NT2/D1 (cell line): ENCODE results near the gene ATXN1.

Source experiments
- DNase-seq: peaks from one replicate; pipeline ENCODE4 v3.0.0-alpha.2; 2011; ENCODE audit warnings: low read depth, low spot score
- H3K27me3 ChIP-seq: 2 replicates; pipeline ENCODE4 v1.6.0; 2011; ENCODE audit warnings: mild to moderate bottlenecking; ENCODE audit not compliant: insufficient read length, insufficient read depth
- H3K36me3 ChIP-seq: 2 replicates; pipeline ENCODE4 v1.6.1; 2011; ENCODE audit warnings: mild to moderate bottlenecking, low read length, mixed read lengths; ENCODE audit not compliant: insufficient read depth, insufficient read length
- H3K4me1 ChIP-seq: 2 replicates; pipeline ENCODE4 v1.5.1; 2011; ENCODE audit not compliant: insufficient read depth, insufficient read length
- H3K4me3 ChIP-seq: 2 replicates; pipeline ENCODE4 v1.5.1; 2011; ENCODE audit warnings: low read depth; ENCODE audit not compliant: insufficient read length
- H3K9ac ChIP-seq: 2 replicates; pipeline ENCODE4 v1.6.0; 2011; ENCODE audit warnings: low read depth; ENCODE audit not compliant: insufficient read length
- H3K9me3 ChIP-seq: 2 replicates; pipeline ENCODE4 v1.5.1; 2011; ENCODE audit warnings: mild to moderate bottlenecking, low read length; ENCODE audit not compliant: insufficient read depth
- SUZ12 ChIP-seq: IDR thresholded peaks from 2 replicates; pipeline ENCODE4 v1.6.1; 2011; ENCODE audit not compliant: insufficient read length, insufficient read depth; ENCODE audit errors: extremely low read depth
- YY1 ChIP-seq: IDR thresholded peaks from 2 replicates; pipeline ENCODE4 v1.6.1; 2011; ENCODE audit not compliant: insufficient read length, insufficient read depth
- ZNF274 ChIP-seq: IDR thresholded peaks from 2 replicates; pipeline ENCODE4 v1.6.1; 2011; ENCODE audit warnings: mild to moderate bottlenecking, low read depth, low read length

Gene ATXN1

GRCh38 chr6:16562498-16562897 is 198.8 kb downstream of the ATXN1 start:
- TF ChIP-seq ZNF274 (no peak), SUZ12 (no peak), YY1 (no peak)
- no peaks in the 10 kb centered on the region for H3K9me3 ChIP-seq
- H3K4me1 ChIP-seq, result no peaks in the 10 kb centered on the region
- DNase-seq, result no peak
- H3K36me3 ChIP-seq, result no peaks in the 10 kb centered on the region
- H3K9ac ChIP-seq, result no peak overlapping the region
- H3K27me3 ChIP-seq, result no peaks in the 10 kb centered on the region
- H3K4me3 ChIP-seq, result no peak overlapping the region

GRCh38 chr6:16559071-16559470 is 202.2 kb downstream of the ATXN1 start:
- no peak for DNase-seq
- Histone ChIP-seq H3K4me1 (no peaks in the 10 kb centered on the region), H3K9ac (no peak overlapping the region), H3K9me3 (no peaks in the 10 kb centered on the region), H3K27me3 (no peaks in the 10 kb centered on the region), H3K4me3 (no peak overlapping the region), H3K36me3 (no peaks in the 10 kb centered on the region)
- no peak for TF ChIP-seq YY1
- no peak for TF ChIP-seq SUZ12
- no peak for TF ChIP-seq ZNF274

GRCh38 chr6:16555550-16555949 is 205.7 kb downstream of the ATXN1 start:
- no peaks in the 10 kb centered on the region for H3K9me3 ChIP-seq
- no peak for TF ChIP-seq ZNF274
- no peak for TF ChIP-seq SUZ12
- no peak for TF ChIP-seq YY1
- no peak overlapping the region for H3K4me3 ChIP-seq
- no peak for DNase-seq
- no peaks in the 10 kb centered on the region for H3K27me3 ChIP-seq
- H3K36me3 ChIP-seq, result no peaks in the 10 kb centered on the region
- no peaks in the 10 kb centered on the region for H3K4me1 ChIP-seq
- H3K9ac ChIP-seq, result no peak overlapping the region

- H3K4me1 ChIP-seq, result no peaks in the 10 kb centered on the region
- H3K36me3 ChIP-seq, result no peaks in the 10 kb centered on the region
- no peaks in the 10 kb centered on the region for H3K27me3 ChIP-seq
- no peak overlapping the region for H3K9ac ChIP-seq
- H3K9me3 ChIP-seq, result no peaks in the 10 kb centered on the region
- DNase-seq, result no peak
- H3K4me3 ChIP-seq, result no peak overlapping the region
- TF ChIP-seq YY1 (no peak), ZNF274 (no peak)
Measured at GRCh38 chr6:16553531-16553930, 207.7 kb downstream of the ATXN1 start.

- Histone ChIP-seq H3K36me3 (no peaks in the 10 kb centered on the region), H3K9me3 (no peaks in the 10 kb centered on the region), H3K4me1 (peaks cover 3% of the 10 kb centered on the region), H3K4me3 (no peak overlapping the region), H3K9ac (no peak overlapping the region), H3K27me3 (no peaks in the 10 kb centered on the region)
- TF ChIP-seq SUZ12 (no peak), YY1 (no peak), ZNF274 (no peak)
- DNase-seq, result no peak
Measured at GRCh38 chr6:16551466-16551865, 209.8 kb downstream of the ATXN1 start.

- no peaks in the 10 kb centered on the region for H3K36me3 ChIP-seq
- peaks cover 6% of the 10 kb centered on the region for H3K4me1 ChIP-seq
- H3K9ac ChIP-seq, result no peak overlapping the region
- H3K9me3 ChIP-seq, result no peaks in the 10 kb centered on the region
- no peak overlapping the region for H3K4me3 ChIP-seq
- DNase-seq, result no peak
- H3K27me3 ChIP-seq, result no peaks in the 10 kb centered on the region
- no peak for TF ChIP-seq ZNF274
- TF ChIP-seq YY1, result no peak
- no peak for TF ChIP-seq SUZ12
Measured at GRCh38 chr6:16548121-16548520, 213.1 kb downstream of the ATXN1 start.

- Histone ChIP-seq H3K27me3 (no peaks in the 10 kb centered on the region), H3K9me3 (no peaks in the 10 kb centered on the region), H3K4me1 (peaks cover 6% of the 10 kb centered on the region), H3K4me3 (no peak overlapping the region), H3K36me3 (no peaks in the 10 kb centered on the region), H3K9ac (no peak overlapping the region)
- TF ChIP-seq ZNF274 (no peak), YY1 (no peak), SUZ12 (no peak)
- DNase-seq, result no peak
Measured at GRCh38 chr6:16547587-16547986, 213.7 kb downstream of the ATXN1 start.

- no peak overlapping the region for H3K9ac ChIP-seq
- DNase-seq, result no peak
- no peak for TF ChIP-seq YY1
- TF ChIP-seq SUZ12, result no peak
- no peak for TF ChIP-seq ZNF274
Measured at GRCh38 chr6:16546861-16547260, 214.4 kb downstream of the ATXN1 start.

More at GRCh38 chr6:16546861-16547260, 214.4 kb downstream of the ATXN1 start:
- H3K36me3 ChIP-seq, result no peaks in the 10 kb centered on the region
- H3K4me3 ChIP-seq, result no peak overlapping the region
- H3K4me1 ChIP-seq, result peaks cover 6% of the 10 kb centered on the region
- no peaks in the 10 kb centered on the region for H3K27me3 ChIP-seq
- no peaks in the 10 kb centered on the region for H3K9me3 ChIP-seq
